Bronchial epithelial cell (primary cell): ENCODE data around the gene CAMTA1. TPM values are rescaled to one million over a fixed set of nuclear protein-coding genes. Genes with fewer than 3 reads are reported as not detected.
A peak's percentile ranks its signal among the peaks of the same experiment; 100 is the strongest.

Experiments used
- DNase-seq: peaks from one replicate; pipeline ENCODE4 v3.0.0-alpha.2; 2010; ENCODE audit warnings: low read depth
- FAIRE-seq: peaks from 2 replicates; lab custom pipeline; 2011; peaks lifted over from hg19 to GRCh38; lab: Jason Lieb, UNC
- H3K27me3 ChIP-seq: 2 replicates; pipeline ENCODE4 v1.5.1; 2011; ENCODE audit warnings: low read length; ENCODE audit not compliant: control insufficient read depth, insufficient read depth
- H3K36me3 ChIP-seq: 2 replicates; pipeline ENCODE4 v1.5.1; 2011; ENCODE audit warnings: low read length; ENCODE audit not compliant: control insufficient read depth, insufficient read depth
- H3K4me3 ChIP-seq: 2 replicates; pipeline ENCODE4 v1.5.1; 2011; ENCODE audit warnings: mild to moderate bottlenecking, low read depth, low read length, control low read depth
- total RNA-seq: library from RNA; depleted of rRNA; stranded (reverse); fragments of >200 nt; gene quantifications from 2 replicates; pipeline ENCODE4 v1.2.1, GENCODE V29; 2014
- TF ChIP-seq, protein P1 (sequence below): IDR thresholded peaks from 2 replicates; pipeline ENCODE4 v1.5.1; 2011; ENCODE audit warnings: mild to moderate bottlenecking, moderate library complexity, low read length, control low read depth, inconsistent platforms; ENCODE audit not compliant: insufficient read depth, severe bottlenecking

CAMTA1 gene
- total RNA-seq, 1 donor from 2014 or later = 68.2 TPM

GRCh38 chr1:7284839-7285435, 499.7 kb downstream of the CAMTA1 start:
- FAIRE-seq = no peak
- no peak overlapping the region for H3K4me3 ChIP-seq
- no peaks in the 10 kb centered on the region for H3K27me3 ChIP-seq
- no peaks in the 10 kb centered on the region for H3K36me3 ChIP-seq
- TF ChIP-seq, protein P1, sequence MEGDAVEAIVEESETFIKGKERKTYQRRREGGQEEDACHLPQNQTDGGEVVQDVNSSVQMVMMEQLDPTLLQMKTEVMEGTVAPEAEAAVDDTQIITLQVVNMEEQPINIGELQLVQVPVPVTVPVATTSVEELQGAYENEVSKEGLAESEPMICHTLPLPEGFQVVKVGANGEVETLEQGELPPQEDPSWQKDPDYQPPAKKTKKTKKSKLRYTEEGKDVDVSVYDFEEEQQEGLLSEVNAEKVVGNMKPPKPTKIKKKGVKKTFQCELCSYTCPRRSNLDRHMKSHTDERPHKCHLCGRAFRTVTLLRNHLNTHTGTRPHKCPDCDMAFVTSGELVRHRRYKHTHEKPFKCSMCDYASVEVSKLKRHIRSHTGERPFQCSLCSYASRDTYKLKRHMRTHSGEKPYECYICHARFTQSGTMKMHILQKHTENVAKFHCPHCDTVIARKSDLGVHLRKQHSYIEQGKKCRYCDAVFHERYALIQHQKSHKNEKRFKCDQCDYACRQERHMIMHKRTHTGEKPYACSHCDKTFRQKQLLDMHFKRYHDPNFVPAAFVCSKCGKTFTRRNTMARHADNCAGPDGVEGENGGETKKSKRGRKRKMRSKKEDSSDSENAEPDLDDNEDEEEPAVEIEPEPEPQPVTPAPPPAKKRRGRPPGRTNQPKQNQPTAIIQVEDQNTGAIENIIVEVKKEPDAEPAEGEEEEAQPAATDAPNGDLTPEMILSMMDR = no peak
- peak; percentile 49 for DNase-seq

DNA sequence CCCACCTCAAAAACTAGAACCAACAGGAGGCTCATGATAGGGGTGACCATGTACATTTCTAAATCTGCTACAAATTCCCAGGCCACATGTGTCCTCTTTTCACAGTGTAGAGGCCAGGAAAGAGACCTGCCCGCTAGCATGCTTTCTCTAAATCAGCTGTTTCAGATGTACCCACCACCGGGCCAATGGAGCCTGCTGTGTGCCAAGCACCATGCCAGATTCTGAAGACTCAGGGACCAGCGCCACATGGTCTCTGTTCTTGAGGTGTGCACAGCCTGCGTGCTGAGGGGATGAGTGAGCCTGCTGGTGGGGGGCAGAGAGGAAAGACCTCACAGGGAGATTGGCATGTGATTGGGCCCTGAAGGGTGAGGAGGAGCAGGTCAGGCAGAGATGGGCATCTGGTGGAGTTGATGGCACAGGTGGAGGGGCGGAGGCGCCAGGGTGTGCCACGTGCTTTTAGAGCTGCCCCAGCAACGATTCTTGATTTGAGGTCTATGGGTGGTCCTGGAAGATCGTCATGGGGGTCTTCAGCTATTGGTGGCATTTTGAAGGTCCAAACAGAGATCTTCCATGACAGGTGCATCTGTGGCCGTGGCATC, 500.7 kb downstream of the CAMTA1 start:
- TF ChIP-seq, protein P1 = no peak
- no peak for FAIRE-seq

GRCh38 chr1:7287013-7287412, 501.8 kb downstream of the CAMTA1 start:
- Histone ChIP-seq H3K36me3 (no peaks in the 10 kb centered on the region), H3K27me3 (no peaks in the 10 kb centered on the region), H3K4me3 (no peak overlapping the region)
- FAIRE-seq = no peak
- TF ChIP-seq, protein P1 = no peak
- no peak for DNase-seq

More for the DNA sequence above, 500.7 kb downstream of the CAMTA1 start:
- Histone ChIP-seq H3K36me3 (no peaks in the 10 kb centered on the region), H3K4me3 (no peak overlapping the region), H3K27me3 (no peaks in the 10 kb centered on the region)
- DNase-seq = no peak

GRCh38 chr1:7288992-7289391, 503.7 kb downstream of the CAMTA1 start:
- FAIRE-seq = no peak
- Histone ChIP-seq H3K4me3 (no peak overlapping the region), H3K27me3 (peaks cover 1% of the 10 kb centered on the region), H3K36me3 (no peaks in the 10 kb centered on the region)
- TF ChIP-seq, protein P1 = no peak
- no peak for DNase-seq

DNA sequence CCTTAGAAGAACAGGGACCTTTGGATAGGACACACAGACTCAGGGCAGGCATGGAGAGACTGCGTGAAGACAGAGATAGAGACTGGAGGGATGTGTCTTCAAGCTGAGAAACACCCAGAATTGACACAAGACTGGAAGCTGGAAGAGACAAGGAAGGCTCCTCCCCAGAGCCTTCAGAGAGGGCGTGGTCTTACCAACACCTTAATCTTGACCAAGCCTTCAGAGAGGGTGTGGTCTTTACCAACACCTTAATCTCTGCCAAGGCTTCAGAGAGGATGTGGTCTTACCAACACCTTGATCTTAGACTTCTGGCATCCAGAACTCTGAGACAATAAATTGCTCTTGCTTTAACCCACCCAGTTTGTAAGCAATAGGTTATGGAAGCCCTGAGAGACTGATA, 504.4 kb downstream of the CAMTA1 start:
- no peak for DNase-seq
- H3K36me3 ChIP-seq = no peaks in the 10 kb centered on the region
- FAIRE-seq = no peak
- TF ChIP-seq, protein P1 = no peak
- no peak overlapping the region for H3K4me3 ChIP-seq
- H3K27me3 ChIP-seq = peaks cover 6% of the 10 kb centered on the region
